Psoas muscle (tissue), 8 donors: ENCODE data around the gene CCDC34. TPM values are rescaled to one million over a fixed set of nuclear protein-coding genes. Genes with fewer than 3 reads are reported as not detected.

Source experiments
- ATAC-seq, 4 donors: fragments of 200-7000 bp; cut with Tn5 transposase; one replicate each; pipeline ENCODE4 v1.9.1; 2020; ENCODE audit warnings: moderate library complexity in 3 of 4, mild to moderate bottlenecking in 2 of 4
- DNase-seq, 2 donors: peaks; one replicate each; pipeline ENCODE4 v3.0.0-alpha.2; 2020
- H3K27ac ChIP-seq: fragments of 200-600 bp; one replicate; pipeline ENCODE4 v1.8.0; 2022
- H3K27me3 ChIP-seq, 3 donors: fragments of 200-600 bp in 1 of 3; one replicate each; pipeline versions ENCODE4 v1.6.1 to v1.8.0; 2013 to 2022; ENCODE audit warnings: low read length in 2 of 3, mild to moderate bottlenecking in 2 of 3, moderate library complexity in 1 of 3; ENCODE audit not compliant: insufficient read depth in 3 of 3
- H3K36me3 ChIP-seq, 2 donors: fragments of 200-600 bp in 1 of 2; one replicate each; pipeline versions ENCODE4 v1.6.1 to v1.8.0; 2013 to 2022; ENCODE audit warnings: low read depth in 1 of 2, mild to moderate bottlenecking in 1 of 2, moderate library complexity in 1 of 2; ENCODE audit not compliant: insufficient read depth in 1 of 2
- H3K4me1 ChIP-seq: fragments of 200-600 bp; one replicate; pipeline ENCODE4 v1.8.0; 2022
- H3K4me3 ChIP-seq: fragments of 200-600 bp; one replicate; pipeline ENCODE4 v1.8.0; 2022; ENCODE audit warnings: mild to moderate bottlenecking
- H3K9me3 ChIP-seq: fragments of 200-600 bp; one replicate; pipeline ENCODE4 v1.8.0; 2022
- CTCF ChIP-seq: fragments of 200-600 bp; IDR thresholded peaks from one replicate; pipeline ENCODE4 v1.8.0; 2022; ENCODE audit warnings: antibody characterized with exemption
- WGBS, 3 donors: extraction: QIAGEN DNeasy Blood & Tissue Kit; methylation state at CpG; one replicate each; pipeline versions ENCODE4 v1.1.6 to v1.1.7; 2013; 5-methylcytosine and 5-hydroxymethylcytosine counted together
- intact Hi-C, 2 donors: fragments of 100-400 bp; cut with DNase I; formaldehyde crosslinking; loops; one replicate each; pipeline versions ENCODE4 v1.11.0 to v1.14.2; 2022
- polyA plus RNA-seq, 3 donors: library from polyadenylated mRNA; stranded (reverse); fragments of 200-250 nt; gene quantifications; one replicate each; pipeline ENCODE4 v1.2.3, GENCODE V29; 2013
- total RNA-seq, 4 donors: library from RNA; stranded (reverse); fragmentation: NEBNext Ultra II Directional in 2 of 4; extraction: Animal tissue kit (Norgen Biotek cat#: 25700) in 2 of 4; gene quantifications; one replicate each; pipeline versions ENCODE4 v1.2.1 to v1.2.4, GENCODE V29; 2021 to 2023
- donor health status: healthy with polysubstance abuse.
- donor health status: DM: no; HTN: no; CAD: no; lungs with moderate emphysema.
- donor health status: Bipolar disorder and iron deficiency.
- donor health status: healthy.
- donor health status: DM: yes; HTN: yes; CAD: no.
- donor health status: DM: no; HTN: no; CAD: no.
- donor health status: DM: no; HTN: no; CAD: no.
- donor health status: DM: yes; HTN: yes; CAD: no.

CCDC34 gene
- total and polyA plus RNA-seq, 7 donors: 1.9 to 7.6 (median 3.4) TPM

GRCh38 chr11:27319072-27319471, 43.9 kb downstream of the CCDC34 start:
- no peak for DNase-seq
- Histone ChIP-seq H3K4me3 (no peak overlapping the region), H3K9me3 (no peaks in the 10 kb centered on the region), H3K27me3 (no peaks in the 10 kb centered on the region), H3K27ac (no peak overlapping the region), H3K4me1 (no peaks in the 10 kb centered on the region), H3K36me3 (no peaks in the 10 kb centered on the region)
- 48 to 63% (median 54%) methylated on average over 2 of the region's 2 CpGs for WGBS, 3 donors
- no peak for TF ChIP-seq CTCF
- ATAC-seq: no peak
- intact Hi-C loops: no loop called here

- Histone ChIP-seq H3K36me3 (no peaks in the 10 kb centered on the region), H3K27me3 (no peaks in the 10 kb centered on the region), H3K9me3 (no peaks in the 10 kb centered on the region), H3K27ac (no peak overlapping the region), H3K4me3 (no peak overlapping the region), H3K4me1 (no peaks in the 10 kb centered on the region)
- DNase-seq (no peak), ATAC-seq (no peak)
- WGBS, 3 donors: 63 to 76% (median 75%) methylated on average over 2 of the region's 2 CpGs
- no peak for TF ChIP-seq CTCF
- intact Hi-C loops: no loop called here
Measured at GRCh38 chr11:27317751-27318150, 45.3 kb downstream of the CCDC34 start.

GRCh38 chr11:27315836-27316235, 47.2 kb downstream of the CCDC34 start:
- Histone ChIP-seq H3K9me3 (no peaks in the 10 kb centered on the region), H3K27me3 (no peaks in the 10 kb centered on the region), H3K27ac (no peak overlapping the region), H3K4me1 (no peaks in the 10 kb centered on the region), H3K4me3 (no peak overlapping the region), H3K36me3 (no peaks in the 10 kb centered on the region)
- no peak for DNase-seq
- WGBS, 3 donors: 93 to 99% (median 94%) methylated on average over 1 of the region's 1 CpG
- TF ChIP-seq CTCF: no peak
- ATAC-seq: no peak
- intact Hi-C loops: no loop called here

GRCh38 chr11:27313157-27313821, 49.7 kb downstream of the CCDC34 start:
- Histone ChIP-seq H3K4me3 (no peak overlapping the region), H3K36me3 (no peaks in the 10 kb centered on the region), H3K9me3 (no peaks in the 10 kb centered on the region), H3K27me3 (no peaks in the 10 kb centered on the region), H3K27ac (no peak overlapping the region), H3K4me1 (no peaks in the 10 kb centered on the region)
- DNase-seq: no peak
- no peak for TF ChIP-seq CTCF
- no peak for ATAC-seq
- 93 to 96% (median 94%) methylated on average over 2 of the region's 2 CpGs for WGBS, 3 donors
- intact Hi-C loops: no loop called here

- no peaks in the 10 kb centered on the region for H3K36me3 ChIP-seq
- H3K27ac ChIP-seq: no peak overlapping the region
- no peaks in the 10 kb centered on the region for H3K9me3 ChIP-seq
- no peaks in the 10 kb centered on the region for H3K27me3 ChIP-seq
- 89 to 93% (median 90%) methylated on average over 2 of the region's 2 CpGs for WGBS, 3 donors
- intact Hi-C loops: no loop called here
- DNase-seq (no peak), ATAC-seq (no peak)
- no peak overlapping the region for H3K4me3 ChIP-seq
- no peak for TF ChIP-seq CTCF
- H3K4me1 ChIP-seq: no peaks in the 10 kb centered on the region
Measured at GRCh38 chr11:27312110-27312509, 50.9 kb downstream of the CCDC34 start.
